Activated naive CD8-positive, alpha-beta T cell treated with anti-CD3 and anti-CD28 coated beads, Interleukin-2, amount 50 U/mL, for 16 hours (primary cell): ENCODE data around the gene EEF2K.

Experiments used
- DNase-seq: peaks from one replicate; pipeline ENCODE4 v3.0.0-alpha.2; 2020; ENCODE audit warnings: low read depth, low spot score

Gene EEF2K

DNA sequence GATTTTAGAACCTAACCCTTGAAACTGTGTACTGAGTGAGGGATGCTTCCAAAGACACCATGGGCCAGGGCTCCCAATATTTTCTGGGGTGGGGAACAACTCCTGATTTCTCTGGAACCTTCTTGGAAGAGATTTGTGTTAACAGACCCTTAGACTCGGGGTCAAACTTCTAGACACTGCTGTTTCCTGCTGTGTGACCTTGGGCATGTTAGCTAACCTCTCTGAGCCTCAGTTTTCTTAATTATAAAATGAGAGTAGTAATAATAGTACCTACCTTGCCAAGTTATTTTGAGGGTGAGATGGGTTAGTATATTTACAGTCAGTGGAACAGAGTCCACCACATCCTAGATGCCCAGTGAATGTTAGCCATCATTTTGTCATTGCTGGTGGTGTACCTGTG, 109.9 kb downstream of the EEF2K start:
- DNase-seq, result no peak

DNA sequence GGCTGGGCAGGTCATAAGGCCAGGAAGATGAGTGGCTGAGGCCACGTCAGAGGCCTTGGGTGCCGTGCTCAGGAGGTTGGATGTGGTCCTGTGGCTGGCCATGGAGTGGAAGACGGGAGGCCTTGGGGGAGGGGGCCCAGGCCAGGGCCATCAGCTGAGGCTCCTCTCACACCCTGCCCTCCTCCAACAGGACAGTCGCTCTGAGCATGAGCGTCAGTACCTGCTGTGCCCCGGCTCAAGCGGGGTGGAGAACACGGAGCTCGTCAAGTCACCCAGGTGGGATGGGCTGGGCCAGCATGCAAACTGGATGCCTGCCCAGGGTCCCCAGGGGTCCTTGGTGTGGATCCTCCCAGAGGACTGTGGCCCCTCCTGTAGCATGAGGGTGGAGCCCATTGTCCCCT, 110.3 kb downstream of the EEF2K start:
- no peak for DNase-seq

DNA sequence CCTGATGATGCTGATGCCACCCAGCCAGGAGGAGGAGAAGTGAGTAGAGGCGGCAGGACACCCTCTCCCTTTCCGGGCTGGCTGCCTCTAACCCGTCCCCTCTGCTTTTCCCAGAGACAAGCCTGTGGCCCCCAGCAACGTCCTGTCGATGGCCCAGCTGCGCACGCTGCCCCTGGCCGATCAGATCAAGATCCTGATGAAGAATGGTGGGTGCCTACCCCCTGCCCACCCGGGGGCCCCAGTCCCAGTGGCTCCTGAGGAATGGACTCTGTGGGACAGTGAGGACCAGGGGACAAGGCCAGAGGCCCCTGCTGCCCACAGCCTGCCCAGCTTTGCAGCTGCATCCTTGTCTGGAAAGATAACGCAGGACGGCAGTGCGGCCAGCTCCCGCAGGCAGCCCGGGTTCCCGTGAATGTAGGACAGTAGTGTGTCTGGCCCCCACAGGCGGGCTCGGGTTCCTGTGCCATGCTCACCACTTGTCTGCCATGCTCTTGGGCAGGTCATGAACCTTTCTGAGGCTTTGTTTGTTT, 111.0 kb downstream of the EEF2K start:
- no peak for DNase-seq

DNA sequence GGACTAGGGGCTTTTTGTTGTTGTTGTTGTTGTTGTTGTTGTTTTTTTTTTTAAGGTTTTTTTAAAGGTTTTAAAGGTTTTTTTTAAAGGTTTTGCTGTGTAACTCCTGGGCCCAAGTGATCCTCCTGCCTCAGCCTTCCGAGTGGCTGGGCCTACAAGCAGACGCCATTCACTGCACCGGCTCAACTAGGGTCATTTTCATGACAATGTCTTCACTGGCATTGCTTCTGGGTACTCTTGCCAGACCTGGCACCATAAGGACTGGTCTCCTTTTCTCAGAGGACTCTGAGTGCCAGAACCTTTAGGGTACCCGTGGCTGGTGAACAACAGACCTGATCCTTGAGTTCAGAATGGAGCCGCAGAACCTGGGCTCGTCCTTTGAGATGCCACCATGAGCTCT, 111.5 kb downstream of the EEF2K start:
- DNase-seq, result no peak

DNA sequence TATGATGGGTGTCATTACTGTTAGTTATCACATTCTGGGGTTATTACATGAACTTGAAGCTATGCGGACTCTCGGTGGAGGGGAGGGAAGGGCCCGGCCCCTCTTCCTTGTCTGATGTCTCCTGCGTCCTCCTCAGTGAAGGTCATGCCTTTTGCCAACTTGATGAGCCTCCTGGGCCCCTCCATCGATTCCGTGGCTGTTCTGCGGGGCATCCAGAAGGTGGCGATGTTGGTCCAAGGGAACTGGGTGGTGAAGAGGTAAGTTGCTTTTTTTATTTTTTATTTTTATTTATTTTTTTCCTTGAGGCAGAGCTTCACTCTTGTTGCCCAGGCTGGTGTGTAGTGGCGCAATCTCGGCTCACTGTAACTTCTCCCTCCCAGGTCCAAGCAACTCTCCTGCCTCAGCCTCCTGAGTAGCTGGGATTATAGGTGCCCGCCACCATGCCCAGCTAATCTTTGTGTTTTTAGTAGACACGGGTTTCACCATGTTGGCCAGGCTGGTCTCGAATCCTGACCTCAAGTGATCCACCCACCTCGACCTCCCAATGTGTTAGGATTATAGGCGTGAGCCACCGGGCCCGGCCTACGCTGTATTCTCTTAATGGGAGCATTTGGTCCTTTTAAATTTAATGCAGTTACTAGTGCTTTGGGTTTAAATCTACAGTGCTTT, 112.7 kb downstream of the EEF2K start:
- no peak for DNase-seq

DNA sequence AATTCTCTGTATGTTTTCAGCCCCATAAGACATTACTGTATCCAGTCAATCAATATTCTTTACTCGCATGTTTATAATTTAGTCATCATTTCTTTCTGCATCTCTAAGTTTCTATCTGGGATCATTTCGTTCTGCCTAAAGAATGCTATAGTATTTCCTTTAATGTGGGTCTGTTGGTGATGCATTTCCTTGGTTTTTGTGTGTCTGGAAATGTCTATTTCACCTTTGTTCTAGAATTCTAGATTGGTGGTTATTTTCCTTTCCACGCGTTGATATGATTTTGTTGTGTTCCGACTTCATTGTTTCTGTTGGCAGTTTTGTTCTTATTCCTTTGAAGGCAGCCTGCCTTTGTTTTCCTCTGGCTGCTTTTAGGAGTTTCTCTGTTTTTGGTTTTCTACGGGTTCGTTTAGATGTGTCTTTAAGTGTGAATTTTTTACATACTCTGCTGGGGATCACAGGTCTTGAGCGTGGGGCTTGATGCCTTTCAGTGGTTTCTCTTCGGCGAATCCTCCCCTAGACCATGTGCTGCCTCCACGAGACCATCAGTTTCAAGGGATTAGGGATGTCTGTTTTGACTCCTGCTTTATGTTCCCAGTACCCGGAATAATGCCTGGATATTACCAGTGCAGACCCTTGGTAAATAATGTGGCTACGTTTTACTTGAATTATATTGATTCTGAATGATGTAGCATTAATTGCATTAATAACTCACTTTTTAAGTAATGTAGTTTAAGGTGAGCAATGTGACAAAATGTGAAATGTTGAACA, 114.7 kb downstream of the EEF2K start:
- DNase-seq, result no peak

DNA sequence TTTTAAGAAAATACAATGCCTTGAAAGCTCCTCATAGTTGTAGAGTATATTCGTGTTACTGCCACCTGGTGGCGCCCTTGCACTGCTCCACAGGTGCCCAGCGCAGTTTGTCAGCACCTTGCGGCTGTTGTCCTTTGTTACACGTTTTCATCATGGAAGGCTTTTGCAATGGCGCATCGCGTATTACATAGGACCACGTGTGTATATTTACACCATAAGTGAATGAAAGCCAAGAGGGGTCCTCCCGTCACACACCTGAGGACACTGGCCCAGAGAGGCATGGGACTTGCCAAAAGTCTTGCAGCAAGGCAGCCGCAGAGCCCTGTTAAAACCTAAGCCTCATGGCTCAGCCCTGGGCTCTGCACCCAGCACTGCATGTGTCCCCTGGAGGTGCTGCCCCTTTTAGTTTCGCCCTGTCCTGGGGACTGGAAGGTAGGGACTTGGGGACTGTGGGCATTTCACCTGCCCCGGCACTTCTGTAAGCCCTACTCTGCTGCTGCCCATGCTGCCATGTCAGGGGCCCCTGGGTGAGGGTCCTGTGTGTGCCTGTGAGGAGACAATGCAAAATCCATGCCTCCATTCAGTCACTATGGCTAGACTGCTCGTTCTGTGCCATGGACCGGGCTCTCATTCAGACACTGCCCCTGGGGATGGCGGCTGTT, 115.4 kb downstream of the EEF2K start:
- DNase-seq, result no peak

DNA sequence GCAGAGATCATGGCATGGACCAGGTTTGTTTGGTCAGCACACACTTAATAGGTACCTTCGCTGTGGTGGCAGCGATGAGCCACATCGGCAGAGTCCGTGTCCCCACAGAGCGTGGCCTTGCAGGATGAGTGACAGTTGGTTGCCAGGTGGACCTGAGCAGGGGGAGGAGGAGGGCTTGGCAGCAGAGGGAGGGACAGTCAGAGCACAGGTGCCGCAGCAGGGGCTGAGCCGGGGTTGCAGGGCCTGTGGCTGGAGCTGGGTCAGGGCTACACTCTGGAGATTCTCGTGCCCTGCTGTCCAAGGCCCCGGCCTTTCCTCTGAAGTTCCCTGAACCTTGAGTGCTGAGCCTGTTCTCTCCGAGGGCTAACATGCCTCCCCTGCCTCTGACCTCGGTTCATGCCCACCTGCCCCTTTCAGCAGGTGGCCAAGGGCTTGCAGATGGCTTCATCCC, 116.0 kb downstream of the EEF2K start:
- DNase-seq, result no peak

DNA sequence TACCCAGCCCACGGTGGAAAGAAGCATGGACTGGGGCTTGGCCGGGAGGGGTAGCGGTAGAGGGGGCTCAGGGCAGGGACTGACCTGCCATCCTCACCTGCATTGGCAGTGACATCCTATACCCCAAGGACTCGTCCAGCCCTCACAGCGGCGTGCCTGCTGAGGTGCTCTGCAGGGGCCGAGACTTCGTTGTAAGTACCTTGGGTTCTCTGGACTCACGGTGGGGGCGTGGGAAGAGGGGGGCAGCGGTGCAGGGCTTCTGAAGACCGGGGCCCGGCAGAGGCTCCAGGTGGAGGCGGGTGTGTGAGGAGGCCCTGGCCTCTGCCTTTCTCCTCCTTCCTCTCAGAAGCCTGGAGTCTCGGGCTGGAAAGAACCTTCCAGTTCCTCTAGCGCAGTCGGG, 116.7 kb downstream of the EEF2K start:
- DNase-seq, result no peak

DNA sequence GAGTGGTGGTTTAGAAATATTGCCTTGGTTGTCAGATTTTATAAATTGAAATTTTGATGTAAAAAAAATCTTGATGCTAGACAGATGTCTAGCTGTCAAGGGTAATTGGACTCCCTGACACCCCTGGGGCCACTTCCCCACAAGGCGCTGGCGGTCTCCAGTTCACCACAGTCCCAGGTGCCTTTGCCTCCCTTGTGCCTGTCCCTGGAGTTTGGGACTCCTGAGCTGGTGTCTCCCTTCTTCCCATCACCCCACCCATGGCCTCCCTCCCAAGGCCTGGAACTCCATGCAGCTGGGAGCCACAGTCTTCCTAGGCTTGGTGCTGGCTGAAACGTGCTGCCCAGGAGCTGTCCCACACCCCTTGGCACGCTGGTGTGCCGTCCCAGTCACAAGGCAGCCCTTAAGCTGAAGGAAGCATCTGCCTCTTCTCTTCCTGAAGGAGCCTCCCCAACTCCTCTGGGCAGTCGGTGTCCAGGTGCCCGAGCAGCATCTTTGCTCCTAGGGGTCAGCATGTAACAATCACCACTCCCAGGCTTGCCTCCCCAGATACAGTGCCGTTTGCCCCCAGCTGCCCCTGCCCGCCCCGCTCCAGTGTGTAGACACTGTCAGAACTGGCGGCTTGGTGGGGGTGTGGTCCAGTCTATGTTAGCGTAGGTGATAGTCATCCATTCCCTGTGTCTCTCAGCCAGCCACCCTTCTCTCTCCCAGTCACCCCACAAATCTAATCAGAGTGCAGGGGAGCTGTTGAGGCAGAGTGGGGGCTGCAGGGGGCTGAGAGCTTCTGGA, 117.3 kb downstream of the EEF2K start:
- DNase-seq, result no peak

DNA sequence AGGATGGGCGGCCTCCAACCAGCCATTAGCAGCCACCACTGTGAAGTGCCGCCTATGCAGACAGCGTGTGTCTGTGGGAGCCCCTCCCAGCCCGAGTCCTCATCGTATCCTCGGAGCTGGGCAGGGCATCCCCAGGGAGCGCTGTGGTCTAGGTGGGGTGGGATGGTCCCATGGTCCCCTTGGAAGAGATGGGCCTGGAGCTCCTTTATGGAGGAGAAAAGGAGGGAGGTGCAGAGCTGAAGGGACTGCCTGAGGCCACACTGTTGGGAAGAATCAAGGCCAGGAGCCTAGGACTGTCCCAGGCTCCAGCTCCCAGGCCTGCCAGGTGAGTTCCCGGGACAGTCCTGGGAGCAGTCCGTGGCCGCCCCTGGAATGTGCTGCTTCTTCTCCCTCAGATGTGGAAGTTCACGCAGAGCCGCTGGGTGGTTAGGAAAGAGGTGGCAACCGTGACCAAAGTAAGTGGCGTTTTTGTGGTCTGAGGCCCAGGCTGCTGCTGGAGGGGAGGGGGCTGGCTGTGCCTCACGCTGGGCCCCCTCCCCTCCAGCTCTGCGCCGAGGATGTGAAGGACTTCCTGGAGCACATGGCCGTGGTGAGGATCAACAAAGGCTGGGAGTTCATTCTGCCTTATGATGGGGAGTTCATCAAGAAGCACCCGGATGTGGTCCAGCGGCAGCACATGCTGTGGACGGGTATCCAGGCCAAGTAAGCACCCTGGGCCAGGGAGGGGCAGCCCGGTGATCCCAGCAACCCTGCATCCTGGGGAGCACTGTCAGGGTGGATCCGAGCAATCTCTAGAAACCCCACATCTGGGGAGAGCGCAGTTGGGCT, 118.1 kb downstream of the EEF2K start:
- DNase-seq, result no peak

DNA sequence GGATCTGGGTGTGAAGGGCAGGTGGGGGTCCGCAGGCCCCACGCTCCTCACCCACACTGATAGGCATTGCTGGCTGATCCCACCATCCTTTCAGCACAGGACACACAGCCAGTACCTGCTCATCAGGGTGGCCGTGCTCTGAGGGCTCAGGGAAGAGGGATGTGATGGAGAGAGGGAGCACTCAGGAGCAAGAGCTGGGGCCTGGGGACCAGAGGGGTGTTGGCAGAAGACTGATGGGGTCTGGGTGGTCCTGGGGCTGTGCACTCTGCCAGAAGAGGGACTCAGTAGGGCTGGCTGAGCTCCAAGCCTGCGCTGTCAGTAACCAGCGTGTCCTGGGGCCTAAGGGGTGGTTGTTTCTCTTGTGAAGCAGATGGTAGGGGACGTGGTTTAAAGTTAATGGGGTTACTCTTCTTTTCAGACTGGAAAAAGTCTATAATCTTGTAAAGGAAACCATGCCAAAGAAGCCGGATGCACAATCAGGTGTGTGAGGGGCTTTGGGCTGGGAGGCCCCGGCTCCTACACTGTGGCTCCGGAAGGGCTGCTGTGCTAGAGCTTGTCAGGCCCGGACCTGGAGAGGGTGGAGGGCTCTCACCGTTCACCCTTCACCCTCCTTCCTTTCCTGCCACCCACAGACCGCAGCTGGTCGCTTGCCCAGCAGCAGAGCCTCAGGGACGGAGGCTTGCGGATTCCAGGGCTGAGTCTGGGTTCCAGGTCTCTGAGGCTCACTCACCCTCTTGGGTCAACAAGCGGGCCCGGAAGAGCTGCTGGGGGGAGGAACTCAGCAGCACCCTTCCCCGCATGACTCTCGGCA, 118.9 kb downstream of the EEF2K start:
- DNase-seq, result no peak

DNA sequence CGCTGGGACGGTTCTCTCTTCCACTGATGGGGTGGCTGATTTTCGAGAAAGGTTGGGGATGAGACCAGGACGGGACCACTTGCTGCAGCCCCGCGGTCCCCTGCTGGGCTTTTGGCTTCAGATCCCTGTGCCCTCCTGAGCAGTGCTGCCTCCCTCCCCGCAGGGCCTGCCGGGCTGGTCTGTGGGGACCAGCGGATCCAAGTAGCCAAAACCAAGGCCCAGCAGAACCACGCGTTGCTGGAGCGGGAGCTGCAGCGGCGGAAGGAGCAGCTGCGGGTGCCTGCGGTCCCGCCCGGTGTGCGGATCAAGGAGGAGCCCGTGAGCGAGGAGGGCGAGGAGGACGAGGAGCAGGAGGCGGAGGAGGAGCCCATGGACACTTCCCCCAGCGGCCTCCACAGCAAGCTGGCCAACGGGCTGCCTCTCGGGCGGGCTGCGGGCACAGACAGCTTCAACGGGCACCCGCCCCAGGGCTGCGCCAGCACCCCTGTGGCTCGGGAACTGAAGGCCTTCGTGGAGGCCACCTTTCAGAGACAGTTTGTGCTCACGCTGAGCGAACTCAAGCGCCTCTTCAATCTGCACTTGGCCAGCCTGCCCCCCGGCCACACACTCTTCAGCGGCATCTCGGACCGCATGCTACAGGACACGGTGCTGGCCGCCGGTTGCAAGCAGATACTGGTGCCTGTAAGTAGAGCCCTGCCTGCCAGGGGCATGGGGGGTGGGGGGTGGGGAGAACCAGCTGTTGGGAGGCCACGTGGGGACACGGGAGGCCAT, 119.7 kb downstream of the EEF2K start:
- no peak for DNase-seq

DNA sequence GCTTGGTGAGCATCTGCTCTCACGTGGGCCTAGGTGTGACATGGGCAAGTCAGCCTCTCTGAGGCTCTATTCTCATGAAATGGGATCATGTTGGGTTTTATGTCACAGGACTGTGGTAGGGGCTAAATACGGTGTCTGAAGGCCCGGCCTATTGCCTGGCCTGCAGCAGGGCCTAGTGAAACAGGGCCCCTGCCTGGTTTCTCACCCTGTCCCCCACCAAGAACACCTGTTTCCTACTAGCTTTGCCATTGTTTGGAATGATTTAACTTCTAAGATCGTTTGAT, 120.2 kb downstream of the EEF2K start:
- DNase-seq, result no peak

DNA sequence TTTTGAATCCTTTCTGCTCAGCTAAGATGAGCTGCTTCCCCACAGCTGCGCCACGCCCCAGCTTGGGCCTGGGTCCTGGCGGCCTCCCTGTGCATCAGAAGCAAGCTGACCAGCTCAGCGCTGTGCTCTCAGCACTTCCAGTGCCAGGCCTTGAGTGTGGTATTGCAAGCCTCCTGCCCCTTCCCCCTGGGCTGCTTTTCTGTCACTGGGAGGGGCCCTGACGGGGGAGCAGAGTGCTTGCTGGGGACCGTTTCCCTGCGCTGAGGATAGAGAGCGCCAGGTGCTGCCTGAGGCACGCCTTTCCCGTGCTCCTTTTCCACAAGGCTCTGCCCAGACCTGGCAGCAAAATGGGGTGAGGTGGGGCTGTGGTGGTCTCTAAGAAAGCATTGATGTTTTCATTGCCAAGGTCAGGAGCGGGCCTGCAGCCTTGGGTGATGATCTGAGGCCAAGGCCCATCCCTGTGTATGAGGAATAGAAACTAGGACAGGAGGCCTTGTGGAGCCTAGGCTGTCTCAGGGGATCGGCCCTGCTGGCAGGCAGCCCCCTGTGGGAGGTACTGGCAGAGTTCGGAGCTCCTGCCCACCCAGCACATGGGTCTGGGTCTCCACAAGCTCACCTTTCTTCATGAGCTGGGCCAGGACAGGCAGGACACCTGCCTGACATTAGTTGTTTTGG, 120.8 kb downstream of the EEF2K start:
- no peak for DNase-seq

DNA sequence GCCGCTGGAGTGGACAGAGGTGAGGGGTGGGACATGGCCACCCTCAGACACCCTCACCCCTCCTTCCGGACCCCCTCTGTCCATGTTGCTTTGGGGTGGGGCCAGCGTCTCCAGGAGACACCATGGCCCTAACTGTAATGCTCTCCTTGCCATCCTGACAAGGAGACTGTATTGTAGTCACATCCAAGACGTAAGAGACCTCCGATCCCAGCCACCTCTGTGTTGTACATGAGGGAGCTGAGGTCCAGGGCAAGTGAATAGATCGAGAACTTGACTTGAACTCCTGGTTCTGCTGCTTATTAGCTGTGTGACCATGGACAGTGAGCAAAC, 121.3 kb downstream of the EEF2K start:
- DNase-seq, result no peak

DNA sequence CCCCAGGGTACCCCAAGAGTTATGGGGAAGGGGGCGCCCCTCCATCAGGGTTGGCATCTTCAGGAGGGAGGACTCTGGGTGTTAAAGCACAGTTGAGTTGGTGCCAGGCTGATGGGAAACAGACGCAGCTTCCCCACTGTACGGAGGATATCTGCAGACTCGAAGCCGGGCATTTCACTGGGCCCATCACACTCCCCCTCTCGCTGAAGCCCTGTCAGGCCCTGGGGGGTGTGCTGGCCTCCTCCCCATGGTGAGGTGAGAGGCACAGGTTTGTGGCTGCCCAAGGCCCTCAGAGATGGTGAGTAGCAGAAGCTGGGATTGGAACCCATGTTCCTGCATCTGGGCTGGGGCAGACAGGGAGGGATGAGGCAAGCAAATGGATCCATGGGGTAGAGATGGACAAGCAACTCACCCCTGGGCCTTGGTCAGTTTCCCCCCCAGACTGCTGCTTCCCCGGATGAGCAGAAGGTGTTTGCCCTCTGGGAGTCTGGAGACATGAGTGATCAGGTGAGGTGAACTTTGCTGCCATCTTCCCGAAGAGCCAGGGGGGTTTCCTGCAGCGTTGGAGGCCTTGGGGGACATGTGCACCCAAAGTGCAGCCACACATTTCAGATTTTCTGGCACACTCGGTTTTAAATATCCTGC, 122.1 kb downstream of the EEF2K start:
- no peak for DNase-seq

DNA sequence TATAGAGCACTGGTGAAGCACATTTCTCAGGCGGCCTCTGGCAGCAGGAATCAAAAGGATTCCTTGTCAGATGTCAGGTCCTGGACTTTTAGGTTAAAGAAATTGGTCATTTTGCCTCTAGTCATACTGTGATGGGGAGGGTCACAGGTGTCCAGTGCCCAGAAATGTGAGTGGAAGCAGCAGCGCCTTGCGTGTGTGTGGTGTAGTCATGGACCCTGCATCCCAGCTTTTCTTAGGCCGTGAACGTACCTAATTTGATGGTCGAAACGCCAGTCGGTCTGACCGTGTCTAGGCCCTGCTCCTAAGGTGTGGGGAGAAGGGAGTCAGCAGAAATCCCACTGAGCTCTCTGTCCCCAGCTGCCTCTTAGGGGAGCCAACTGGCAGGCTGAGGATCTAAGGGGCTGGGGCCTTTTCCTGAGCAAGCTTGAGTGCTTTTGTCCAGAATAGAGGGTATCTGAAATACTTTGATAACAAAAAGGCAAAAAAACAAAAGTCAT, 123.2 kb downstream of the EEF2K start:
- no peak for DNase-seq
